HG03460 (cell line): ENCODE results near the gene ATP5PB.
A peak's percentile ranks its signal among the peaks of the same experiment; 100 is the strongest.

Source experiments
- ATAC-seq: cut with Tn5 transposase; IDR thresholded peaks from one replicate; pipeline ENCODE4 v1.9.1; 2021; ENCODE audit not compliant: unreplicated experiment

Gene ATP5PB

DNA sequence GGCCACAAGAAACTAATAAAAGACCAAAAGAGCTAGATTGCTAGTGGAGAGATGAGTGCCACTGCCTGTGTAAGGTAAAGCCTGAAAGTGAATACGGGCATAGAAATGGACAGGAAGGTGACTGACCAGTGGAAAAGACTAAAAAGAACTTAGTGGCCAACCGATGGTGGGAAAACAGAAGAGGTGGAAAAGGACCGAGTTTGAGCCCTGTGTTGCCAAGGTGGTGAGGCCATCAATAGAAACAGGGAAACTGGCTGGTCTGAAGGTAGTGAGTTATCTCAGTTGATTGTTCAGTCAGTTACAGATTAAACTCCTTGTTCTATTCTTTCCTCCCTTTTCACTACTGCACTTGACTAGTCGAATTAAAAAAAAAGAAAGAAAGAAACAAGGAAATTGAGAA, 2.7 kb upstream of the ATP5PB start:
- no peak for ATAC-seq

DNA sequence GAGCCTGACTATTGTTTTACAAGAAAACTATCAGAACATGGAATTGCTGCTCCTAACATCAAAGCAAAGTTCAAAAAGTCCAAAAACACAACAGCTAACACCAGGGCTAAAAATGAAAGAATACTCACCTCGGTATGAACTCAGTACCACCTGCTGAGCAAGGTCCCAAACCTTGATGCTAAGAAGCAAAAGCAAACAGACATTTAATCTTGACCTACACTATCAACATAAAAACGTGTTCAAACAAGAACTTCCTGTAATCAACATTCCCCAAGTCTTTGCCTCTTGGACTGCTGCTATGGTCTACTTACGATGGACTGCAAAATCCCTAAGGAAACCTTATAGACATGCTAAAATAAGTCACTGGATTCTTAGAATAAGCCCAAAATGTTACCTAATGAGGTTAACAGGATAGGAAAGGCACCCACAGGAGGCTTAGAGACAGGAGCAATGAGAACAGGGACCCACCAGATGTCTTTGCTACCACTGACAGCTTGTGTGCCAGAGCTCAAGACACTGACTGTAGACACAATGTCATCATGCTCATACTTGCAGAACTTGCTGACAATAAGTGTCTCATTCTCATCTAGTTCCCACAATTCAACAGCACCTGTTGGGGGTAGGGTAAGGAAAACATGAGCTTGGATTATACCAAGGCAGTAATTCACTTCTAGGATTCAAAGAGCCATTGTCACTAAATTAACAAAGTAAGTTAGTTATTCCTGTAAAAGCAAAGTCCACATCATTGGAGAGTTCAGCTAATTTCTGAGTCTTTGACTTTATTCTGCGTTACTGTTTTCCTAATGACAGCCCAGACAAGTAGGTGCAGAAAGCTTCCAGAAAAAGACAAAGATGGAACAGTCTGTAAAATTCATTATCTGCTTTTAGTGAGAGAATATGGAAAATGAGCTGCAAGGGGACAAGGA, 2.0 kb upstream of the ATP5PB start:
- ATAC-seq, result no peak

DNA sequence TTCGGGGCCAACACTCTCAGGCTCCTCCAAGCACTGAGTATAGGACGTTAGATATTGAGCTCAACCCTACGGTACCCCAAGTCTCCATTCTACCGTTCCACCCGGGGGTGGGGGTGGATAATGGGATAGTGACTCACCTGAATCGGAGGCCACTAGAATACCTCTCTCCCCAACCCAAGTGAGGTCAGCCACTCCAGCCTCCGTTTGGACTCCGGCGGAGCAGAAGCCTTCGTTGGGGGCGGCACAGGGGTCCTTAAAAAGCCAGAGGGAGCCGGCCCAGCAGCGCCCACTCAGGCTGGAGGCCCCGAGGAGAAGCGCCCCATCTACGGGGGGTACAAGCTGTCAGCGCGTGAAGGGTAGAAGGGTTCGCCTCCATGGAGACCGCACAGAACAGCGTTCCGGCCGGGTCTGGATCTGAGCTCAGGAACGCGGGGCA, 764 bp upstream of the ATP5PB start:
- peak; percentile 24 for ATAC-seq

DNA sequence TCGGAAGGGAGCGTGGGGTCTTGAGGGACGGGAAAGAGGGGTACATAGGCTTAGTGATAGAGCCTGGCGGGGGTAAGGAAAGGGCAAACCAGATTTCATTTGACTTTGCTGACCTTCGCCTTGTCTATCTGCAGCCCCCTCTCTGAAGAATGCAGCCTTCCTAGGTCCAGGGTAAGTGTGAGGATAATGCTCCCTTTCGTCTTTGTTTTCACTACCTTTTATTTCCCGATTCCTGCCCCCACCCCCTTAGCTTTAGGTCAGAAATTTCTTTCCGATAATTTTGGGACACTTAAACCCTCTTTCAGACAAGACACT, 396 bp downstream of the ATP5PB start:
- no peak for ATAC-seq

DNA sequence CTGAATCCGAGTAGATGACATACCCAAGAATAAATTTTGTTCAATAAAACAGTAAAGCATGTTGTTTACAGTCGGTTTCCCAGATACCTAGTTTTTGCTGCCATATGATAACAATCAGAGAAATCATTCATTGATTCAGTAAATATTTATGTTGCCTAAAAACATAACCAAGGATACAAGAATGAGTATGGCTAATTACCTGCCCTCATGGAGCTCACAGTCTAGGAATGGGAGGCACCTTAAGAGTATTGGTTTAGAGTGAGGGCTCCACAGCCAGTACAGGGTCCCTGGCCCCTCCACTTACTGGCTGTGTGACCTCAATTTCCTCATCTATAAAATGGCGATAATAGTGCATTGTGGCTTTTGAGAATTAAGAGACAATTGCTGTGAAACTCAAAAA, 921 bp downstream of the ATP5PB start:
- ATAC-seq, result no peak

DNA sequence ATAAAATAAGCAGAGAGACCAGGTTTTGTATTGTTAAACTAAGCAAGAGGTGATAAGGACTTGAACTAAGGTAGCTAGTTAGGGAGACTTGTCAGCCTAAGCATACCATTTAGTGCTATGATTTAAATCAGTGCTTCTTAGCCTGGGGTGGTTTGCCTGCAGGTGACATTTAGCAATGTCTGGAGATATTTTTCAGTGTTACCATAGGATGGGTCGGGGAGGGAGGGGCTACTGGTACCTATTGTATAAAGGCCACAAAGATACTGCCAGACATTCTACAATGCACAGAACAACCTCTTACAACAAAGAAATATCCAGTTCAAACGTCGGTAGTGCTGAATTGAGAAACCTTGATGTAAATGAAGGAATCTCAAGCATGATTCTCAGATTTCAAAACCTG, 3.3 kb downstream of the ATP5PB start:
- ATAC-seq, result no peak

DNA sequence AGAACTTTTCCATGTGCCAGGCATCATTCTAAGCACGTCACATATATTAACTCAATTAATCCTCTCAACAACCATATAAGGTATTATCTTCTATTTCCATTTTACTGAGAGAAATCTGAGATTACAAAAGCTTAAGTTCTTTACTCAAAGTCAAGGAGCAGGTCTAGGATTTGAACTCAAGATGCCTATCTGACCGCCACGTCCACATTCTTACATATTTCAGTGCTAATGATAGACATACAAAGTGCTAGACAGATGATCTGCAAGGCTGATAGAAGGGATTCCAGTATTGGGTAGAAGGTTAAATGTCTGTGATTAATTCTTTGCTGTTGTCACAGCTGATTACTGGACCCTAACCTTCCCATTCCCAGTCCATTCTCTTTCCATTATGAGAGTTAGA, 4.4 kb downstream of the ATP5PB start:
- ATAC-seq, result no peak

DNA sequence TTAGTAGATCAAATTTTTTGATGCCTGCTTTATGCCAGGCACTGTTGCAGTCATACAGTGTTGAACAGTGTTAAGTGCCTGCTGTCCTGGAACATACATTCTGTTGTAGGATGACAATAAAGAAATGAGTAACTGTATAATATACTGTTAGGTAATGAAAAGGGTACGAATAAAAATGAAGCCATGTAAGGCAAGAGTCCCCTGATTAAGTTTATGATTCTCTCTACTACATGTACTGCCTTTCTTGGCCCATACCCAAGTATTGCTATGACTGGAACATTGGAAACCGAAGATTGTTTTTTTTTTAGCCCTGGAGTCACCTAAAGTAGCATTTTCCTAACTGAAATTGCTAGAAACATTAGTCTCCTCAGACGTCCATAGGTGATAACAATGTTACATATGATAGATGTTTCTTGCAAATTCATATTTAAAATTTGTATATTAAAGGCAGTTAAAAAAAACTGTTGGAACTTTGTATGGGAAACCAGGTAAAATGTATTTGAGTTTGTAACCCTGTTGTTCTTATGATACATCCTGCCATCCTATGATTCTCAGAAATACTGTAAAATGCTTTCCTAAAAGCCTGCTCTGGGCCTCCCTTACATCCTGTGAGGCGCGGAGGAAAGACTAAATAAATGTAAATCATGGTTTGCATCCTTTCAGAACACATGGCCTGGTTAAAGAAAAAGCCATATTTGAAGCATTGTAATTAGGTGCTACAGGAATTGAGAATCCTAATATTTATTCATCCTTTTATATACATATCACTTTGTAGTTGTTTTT, 5.8 kb downstream of the ATP5PB start:
- no peak for ATAC-seq

DNA sequence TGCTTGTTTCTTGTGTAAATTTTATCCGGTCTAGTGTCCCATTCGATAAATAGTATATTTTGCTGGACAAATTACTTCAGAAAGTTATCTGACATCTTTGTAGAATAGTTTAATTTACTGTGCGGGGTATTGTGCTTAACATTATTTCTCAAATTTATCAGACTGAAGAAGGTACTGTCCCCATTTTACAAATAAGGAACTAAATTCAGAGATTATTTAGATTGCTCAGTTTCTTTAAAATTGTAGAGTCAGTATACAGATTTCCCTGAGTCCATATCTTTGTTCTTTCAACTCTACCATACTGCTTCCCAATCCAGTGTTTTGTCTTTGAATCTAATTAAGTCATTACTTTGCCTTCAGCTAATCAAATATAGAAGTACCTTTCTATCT, 6.4 kb downstream of the ATP5PB start:
- ATAC-seq, result no peak

DNA sequence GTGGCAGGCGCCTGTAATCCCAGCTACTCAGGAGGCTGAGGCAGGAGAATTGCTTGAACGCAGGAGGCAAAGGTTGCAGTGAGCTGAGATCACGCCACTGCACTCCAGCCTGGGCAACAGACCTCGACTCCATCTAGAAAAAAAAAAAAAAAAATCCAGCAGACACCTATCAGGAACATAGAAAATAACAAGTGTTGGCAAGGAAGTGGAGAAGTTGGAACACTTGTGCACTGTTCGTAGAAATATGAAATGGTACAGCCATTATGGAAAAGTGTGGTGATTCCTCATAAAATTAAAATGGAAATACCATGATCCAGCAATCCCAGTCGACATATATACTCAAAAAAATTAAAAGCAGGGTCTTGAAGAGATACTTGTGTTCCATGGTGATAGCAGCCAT, 12.5 kb downstream of the ATP5PB start:
- ATAC-seq, result no peak

DNA sequence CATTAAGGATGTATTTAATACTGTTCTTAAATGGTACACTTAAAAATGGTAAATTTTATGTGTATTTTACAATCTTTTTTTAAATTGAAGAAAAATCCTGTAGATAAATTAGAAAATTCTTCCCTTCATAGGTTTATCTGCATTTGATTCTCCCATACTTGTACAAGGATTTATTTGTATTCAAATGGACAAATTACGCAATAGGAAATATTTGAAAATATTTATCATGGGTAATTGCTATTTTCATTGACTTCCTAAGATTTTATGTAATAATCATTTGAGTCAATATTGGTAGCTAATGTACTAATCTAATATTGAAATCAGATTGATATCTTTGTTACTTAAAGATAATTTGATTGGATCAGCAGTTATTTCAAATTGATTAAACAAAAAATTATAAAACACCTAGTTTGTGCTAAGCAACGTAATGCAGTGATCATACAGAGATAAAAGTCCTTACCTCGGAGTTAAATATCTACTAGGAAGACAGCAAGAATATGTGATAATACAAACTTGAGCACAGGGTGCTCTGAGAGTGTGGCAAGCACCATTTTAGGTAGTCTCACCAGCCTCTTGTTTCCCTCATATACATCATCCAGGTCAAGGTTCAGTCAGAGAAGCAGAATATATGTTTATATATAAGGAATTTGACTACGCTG, 13.2 kb downstream of the ATP5PB start:
- ATAC-seq, result no peak

DNA sequence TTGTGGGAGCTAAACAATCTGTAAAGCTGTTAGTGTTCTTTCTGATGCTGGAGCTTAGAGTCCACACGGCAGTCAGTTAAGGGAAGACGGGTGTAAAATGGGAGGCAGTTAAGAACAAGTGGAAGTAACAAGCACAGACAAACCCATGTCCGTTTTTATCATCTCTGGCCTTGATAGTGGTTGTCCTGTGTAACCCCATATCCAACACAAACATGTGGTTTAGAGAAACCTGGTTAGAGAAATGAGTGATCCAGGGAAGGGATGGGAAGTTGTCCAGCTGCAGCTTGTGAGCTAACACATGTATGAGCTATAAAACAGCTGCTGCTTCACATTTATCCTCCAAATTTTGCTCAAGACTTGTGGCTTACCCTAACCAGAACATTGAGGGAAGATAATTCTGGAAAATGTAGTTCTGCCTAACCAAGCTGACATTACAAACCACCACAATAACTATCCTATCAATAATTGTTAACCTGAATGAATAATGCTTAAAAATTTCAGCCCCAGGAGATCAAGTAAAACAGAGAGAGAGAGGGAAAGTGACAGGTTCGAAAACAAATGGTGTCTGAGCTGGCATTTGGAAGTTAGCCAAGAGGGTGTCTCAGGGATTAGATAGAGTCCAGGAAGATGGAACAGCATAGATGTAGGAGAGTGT, 13.9 kb downstream of the ATP5PB start:
- no peak for ATAC-seq

DNA sequence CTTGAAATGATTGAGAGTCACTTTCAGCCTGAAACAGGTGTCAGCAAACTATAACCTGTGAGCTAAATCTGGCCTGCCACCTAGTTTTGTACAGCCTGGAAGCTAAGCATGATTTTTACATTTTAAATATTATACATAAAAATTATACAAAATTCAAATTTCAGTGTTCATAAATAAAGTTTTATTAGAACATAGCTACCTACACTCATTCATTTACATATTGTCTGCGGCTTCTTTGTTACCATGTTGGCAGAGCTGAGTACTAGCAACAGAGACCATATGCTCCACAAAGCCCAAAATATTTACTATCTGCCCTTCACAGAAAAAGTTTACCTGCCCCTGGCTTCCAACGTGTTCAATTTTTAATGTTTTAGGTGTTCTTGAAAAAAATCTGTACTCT, 16.5 kb downstream of the ATP5PB start:
- no peak for ATAC-seq

DNA sequence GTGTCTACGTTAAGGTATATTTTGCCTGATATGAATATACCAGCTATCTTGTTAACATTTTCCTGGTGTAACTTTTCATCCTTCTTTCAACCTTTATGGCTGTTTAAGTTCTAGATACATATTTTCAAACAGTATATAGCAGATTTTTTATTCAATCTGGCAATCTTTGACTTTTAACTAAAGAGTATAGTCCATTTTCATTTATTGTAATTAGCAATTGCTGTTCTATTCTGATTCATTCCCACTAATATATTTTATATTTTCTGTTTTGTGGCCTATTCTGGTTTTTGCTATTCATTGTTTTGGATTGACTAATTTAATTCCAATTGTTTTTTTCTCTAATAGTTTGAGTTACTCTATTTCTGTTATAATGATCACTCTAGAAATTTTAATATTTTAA, 17.2 kb downstream of the ATP5PB start:
- no peak for ATAC-seq

DNA sequence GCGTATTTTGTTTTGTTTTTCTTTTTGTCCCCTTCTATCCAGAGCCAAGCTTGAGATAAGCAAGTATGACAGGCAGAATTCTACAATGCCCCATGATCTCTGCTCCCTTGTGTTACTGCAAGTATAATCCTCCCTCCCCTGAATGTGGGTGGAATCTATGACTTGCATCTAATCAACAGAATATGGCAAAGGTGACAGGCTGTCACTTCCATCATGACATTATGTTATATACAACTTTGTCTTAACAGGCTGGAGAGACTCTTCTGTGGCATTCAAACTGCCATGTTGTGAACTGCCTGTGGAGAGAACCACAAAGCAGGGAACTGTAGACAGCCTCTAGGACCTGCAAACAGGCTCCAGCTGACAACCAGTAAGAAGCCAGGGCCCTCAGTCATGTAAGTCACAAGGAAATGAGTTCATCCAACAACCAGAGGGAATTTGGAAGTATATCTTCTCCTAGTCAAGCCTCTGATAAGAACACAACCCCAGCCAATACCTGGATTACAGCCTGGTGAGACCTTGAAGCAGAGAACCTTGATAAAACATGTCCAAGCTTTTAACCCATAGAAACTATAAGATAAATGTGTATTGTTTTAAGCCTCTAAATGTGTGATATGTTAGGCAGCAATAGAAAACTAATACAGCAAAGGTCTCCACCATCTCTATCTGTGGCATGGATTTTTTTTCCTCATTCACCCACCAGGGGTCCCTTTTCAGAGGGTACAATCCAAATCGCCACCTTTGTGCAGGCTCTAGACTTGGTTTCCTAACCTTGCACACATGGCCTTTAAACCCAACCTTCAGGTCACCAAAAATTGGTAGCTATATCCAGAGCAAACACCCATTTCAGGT, 18.8 kb downstream of the ATP5PB start:
- no peak for ATAC-seq

DNA sequence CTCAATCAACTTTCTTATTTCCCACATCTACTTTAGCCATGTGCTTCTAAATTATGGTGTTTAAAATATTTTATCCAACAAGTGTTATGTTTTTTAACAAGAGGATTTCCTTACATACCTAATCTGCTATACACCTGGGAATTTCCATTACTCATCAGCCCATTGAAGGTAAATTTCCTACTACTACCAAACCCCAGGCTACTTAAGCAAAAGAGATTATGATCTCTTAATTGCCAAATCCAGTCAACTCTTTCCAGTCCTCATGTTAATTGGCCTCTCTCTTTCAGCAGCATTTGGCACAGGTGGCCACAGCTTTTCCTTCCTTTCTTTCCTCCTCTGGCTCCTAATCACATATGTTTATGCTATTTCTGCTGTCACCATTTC, 19.4 kb downstream of the ATP5PB start:
- ATAC-seq, result no peak

DNA sequence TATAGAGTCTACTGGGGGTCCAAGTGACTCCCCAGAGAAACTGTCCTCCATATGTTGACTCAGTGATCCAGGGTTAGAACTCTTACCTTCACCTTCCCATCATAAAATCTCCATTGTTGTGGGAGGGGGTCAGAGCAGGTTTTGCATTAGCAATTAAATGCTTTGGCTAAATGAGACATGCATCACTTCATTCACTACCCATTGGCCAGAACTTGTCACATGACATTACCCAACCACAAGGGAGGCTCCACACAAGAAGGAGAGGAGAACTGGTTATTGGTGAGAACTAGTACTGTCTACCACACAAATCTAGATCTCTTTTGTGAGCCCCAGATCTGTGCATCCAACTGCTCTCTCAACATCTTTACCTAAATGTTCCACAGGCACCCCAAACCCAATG, 20.3 kb downstream of the ATP5PB start:
- no peak for ATAC-seq

DNA sequence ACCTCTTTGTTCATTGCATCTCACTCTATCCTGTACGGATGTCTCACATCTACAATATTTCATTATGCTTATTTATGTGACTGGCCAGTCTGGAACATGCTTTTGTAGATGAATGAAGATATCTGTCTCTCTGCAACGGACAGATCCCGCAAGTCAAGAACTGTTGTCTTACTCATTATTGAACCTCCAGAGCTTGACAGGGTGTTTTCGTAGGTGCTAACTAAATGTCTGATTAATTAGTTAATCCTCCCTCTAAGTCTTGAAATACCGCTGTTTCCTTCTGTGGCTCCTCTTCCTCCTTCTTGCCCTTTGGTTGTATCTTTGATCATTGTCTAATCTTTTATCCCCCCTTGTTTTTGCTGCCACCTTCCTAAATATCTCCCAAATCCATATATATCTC, 21.3 kb downstream of the ATP5PB start:
- no peak for ATAC-seq

DNA sequence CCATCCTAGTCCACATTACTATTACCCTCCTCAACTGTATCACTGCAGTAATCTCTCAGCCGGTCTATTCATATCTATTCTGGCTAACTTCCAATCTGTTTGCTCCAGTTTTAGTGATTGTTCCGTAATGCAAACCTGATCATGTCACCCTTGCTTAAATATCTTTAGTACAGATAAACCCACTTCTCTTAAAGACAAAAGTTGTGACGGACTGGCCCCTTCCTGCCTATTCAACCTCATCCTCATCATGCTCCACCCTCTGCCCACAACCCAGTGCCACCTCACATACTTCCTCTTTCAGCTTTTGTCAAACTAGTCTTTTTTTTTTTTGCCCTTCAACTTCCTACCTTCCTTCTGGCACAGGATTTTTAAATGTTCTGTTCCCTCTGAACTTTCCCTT, 21.7 kb downstream of the ATP5PB start:
- peak; percentile 75 for ATAC-seq

DNA sequence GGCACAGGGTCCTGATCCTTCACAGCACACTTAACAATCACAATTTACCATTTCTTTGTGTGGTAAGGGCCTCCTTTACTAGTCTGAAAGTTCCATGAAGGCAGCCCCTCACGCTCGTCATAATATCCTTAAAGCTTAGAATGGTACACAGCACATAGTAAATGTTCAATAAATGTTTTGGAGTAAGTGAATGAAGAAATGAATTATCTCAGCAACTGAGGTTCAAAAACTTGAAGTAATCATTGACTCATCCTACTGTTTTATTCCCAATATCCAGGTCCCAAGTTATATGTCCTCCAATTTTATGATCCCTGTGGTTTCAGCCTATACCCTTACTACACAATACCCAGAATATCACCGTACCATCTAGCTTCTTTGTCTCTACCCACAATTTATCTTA, 22.3 kb downstream of the ATP5PB start:
- ATAC-seq, result no peak

DNA sequence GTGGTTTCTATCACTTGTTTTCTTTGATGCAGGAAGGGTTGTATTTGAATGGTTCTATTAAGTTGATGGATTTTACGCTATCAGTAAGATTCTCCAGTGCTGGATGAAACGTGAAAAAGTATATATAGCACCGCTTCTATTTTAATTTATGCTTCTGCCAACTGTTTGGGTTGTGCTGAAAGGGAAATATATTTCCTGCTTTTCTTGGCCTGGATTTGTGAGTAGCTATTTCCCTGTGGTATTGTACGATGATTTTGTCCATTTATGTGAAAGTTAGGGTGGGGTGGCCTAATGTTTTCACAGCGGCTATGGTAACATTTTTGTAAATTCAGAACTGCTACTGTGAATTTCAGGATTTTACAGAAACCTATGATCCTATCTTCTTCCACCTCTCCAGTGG, 24.8 kb downstream of the ATP5PB start:
- no peak for ATAC-seq
